ENCODE measurements around the gene CCDC149. TPM values are rescaled to one million over a fixed set of nuclear protein-coding genes. Genes with fewer than 3 reads are reported as not detected.

The CCDC149 gene
- total and polyA plus RNA-seq, 2 of the 13 experiments (the other 11 are each of a cell fraction or from before 2014, with no cell fraction given), result 0.44 to 0.95 TPM

- TF ChIP-seq ZFP37 (CRISPR knock-in tag; IDR thresholded peaks at IDR 0.05; ENCODE audit: borderline replicate concordance) (no peak), JUNB (CRISPR knock-in tag; IDR thresholded peaks at IDR 0.05; ENCODE audit: borderline replicate concordance) (no peak), MTA1 (CRISPR knock-in tag; IDR thresholded peaks at IDR 0.05; ENCODE audit: borderline replicate concordance) (no peak), CENPT (CRISPR knock-in tag; IDR thresholded peaks at IDR 0.05; ENCODE audit: low read depth) (no peak), NFE2L1 (CRISPR knock-in tag; IDR thresholded peaks at IDR 0.05; ENCODE audit: borderline replicate concordance) (no peak), MYNN (CRISPR knock-in tag; IDR thresholded peaks at IDR 0.05; ENCODE audit: low read depth) (no peak), MTF2 (CRISPR knock-in tag; IDR thresholded peaks at IDR 0.05; ENCODE audit: borderline replicate concordance) (no peak), GATAD1 (CRISPR knock-in tag; IDR thresholded peaks at IDR 0.05) (no peak), CENPX (CRISPR knock-in tag; IDR thresholded peaks at IDR 0.05) (no peak), ZNF512B (CRISPR knock-in tag; IDR thresholded peaks at IDR 0.05; ENCODE audit: borderline replicate concordance) (no peak), KLF12 (CRISPR knock-in tag; IDR thresholded peaks at IDR 0.05; ENCODE audit: borderline replicate concordance) (no peak)
- TF ChIP-seq, protein P1, sequence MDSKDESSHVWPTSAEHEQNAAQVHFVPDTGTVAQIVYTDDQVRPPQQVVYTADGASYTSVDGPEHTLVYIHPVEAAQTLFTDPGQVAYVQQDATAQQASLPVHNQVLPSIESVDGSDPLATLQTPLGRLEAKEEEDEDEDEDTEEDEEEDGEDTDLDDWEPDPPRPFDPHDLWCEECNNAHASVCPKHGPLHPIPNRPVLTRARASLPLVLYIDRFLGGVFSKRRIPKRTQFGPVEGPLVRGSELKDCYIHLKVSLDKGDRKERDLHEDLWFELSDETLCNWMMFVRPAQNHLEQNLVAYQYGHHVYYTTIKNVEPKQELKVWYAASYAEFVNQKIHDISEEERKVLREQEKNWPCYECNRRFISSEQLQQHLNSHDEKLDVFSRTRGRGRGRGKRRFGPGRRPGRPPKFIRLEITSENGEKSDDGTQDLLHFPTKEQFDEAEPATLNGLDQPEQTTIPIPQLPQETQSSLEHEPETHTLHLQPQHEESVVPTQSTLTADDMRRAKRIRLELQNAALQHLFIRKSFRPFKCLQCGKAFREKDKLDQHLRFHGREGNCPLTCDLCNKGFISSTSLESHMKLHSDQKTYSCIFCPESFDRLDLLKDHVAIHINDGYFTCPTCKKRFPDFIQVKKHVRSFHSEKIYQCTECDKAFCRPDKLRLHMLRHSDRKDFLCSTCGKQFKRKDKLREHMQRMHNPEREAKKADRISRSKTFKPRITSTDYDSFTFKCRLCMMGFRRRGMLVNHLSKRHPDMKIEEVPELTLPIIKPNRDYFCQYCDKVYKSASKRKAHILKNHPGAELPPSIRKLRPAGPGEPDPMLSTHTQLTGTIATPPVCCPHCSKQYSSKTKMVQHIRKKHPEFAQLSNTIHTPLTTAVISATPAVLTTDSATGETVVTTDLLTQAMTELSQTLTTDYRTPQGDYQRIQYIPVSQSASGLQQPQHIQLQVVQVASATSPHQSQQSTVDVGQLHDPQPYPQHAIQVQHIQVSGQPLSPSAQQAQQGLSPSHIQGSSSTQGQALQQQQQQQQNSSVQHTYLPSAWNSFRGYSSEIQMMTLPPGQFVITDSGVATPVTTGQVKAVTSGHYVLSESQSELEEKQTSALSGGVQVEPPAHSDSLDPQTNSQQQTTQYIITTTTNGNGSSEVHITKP (CRISPR knock-in tag; IDR thresholded peaks at IDR 0.05; ENCODE audit: low read depth), result no peak
- ATAC-seq, result no peak
- Histone ChIP-seq H4K20me1 (ENCODE audit: insufficient read depth, low read length) (no peaks in the 10 kb centered on the region), H3K9me3 (ENCODE audit: low read length) (no peaks in the 10 kb centered on the region), H3K79me2 (ENCODE audit: insufficient read depth, low read length) (no peaks in the 10 kb centered on the region), H3K9ac (ENCODE audit: insufficient read depth, low read depth, low read length) (no peak overlapping the region), H3K36me3 (replicated peaks in 1 of 2; ENCODE audit: control insufficient read depth in 1 of 2, insufficient read depth in 2 of 2, low read length in 2 of 2) (no peaks in the 10 kb centered on the region), H3K4me2 (ENCODE audit: low read depth, low read length) (no peak overlapping the region), H3K4me3 (replicated peaks in 1 of 3; ENCODE audit: insufficient read depth in 1 of 3, low read depth in 2 of 3, low read length in 3 of 3) (no peak overlapping the region), H3K27me3 (ENCODE audit: control insufficient read depth in 1 of 2, insufficient read depth in 2 of 2, low read length in 2 of 2) (peaks cover 1 to 21% of the 10 kb centered on the region in 2 experiments; a peak in 3 of 5 replicates), H3K27ac (ENCODE audit: extremely low read length, insufficient read depth, low read length) (no peak overlapping the region), H3K4me1 (ENCODE audit: insufficient read depth, low read length) (peaks cover 17% of the 10 kb centered on the region), H2AFZ (ENCODE audit: low read length) (no peak overlapping the region)
- FAIRE-seq, result no peak
- intact Hi-C loops (cut with micrococcal nuclease; ENCODE audit: unreplicated experiment) (no loop called here), in situ Hi-C loops (cut with HindIII; ENCODE audit: extremely low pct_ligation_motif_present, low pct_unique_long_range_greater_than_20kb) (no loop called here)
- WGBS (ENCODE audit: low lambda C conversion rate), result 0% methylated on average over 2 of the region's 13 CpGs
- DNase-seq (ENCODE audit: low spot score), result no peak
- POLR2A ChIA-PET, result no interaction called here
- no TSS peak for BruUV-seq (replicated peaks)
- CTCF ChIA-PET (ENCODE audit: low intra/inter-chr PET ratio, low total read pairs), result no interaction called here
Measured at GRCh38 chr4:24799196-24799543, 113.7 kb downstream of the CCDC149 start.

Data from HepG2 (cell line).